ENCODE measurements around the gene LASP1.

DNA sequence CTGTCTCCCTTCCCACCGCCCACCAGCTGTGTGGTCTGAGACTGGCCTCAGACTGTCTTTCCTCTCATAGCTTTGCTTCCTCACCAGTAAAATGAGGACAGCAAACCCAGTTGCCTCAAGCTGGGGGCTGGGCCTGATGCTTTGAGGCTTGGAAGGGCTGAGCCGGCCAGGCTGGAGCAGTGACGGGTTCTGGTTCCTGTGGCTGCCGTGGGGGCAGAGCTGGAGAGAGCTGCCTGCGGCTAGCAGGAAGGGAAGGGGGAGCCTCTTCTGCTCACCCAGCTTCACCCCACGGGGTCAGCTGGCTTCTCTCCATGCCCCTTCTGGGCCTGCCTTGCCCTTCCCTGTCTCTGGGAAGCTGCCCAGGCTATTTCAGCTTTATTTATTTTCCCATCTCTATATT is 23.7 kb downstream of the LASP1 start:
- TF ChIP-seq CTCF (conservative IDR thresholded peaks at IDR 0.05; ENCODE audit: low read depth, low read length) (no peak), EZH2 (IDR thresholded peaks at IDR 0.05; ENCODE audit: borderline replicate concordance, low read depth, low read length, poor library complexity, severe bottlenecking) (no peak)
